RWPE1 (cell line): ENCODE results near the gene CRELD2.

ENCODE experiments used
- CTCF ChIA-PET: fragments of 350-600 bp; sonication (Branson Sonifier 250); formaldehyde crosslinking; extraction: SDS; loops from one replicate; lab custom pipeline; 2021; lab: Yijun Ruan, JAX
- POLR2A ChIA-PET: fragments of 400-600 bp; formaldehyde crosslinking; extraction: SDS; loops from one replicate; lab custom pipeline; 2020; ENCODE audit warnings: antibody characterized with exemption; ENCODE audit not compliant: low non-redundant PET; lab: Yijun Ruan, JAX
- DNase-seq: peaks from one replicate; pipeline ENCODE4 v3.0.0; 2012; ENCODE audit warnings: low spot score
- H3K27ac ChIP-seq: fragments of 450-650 bp; 2 replicates; pipeline ENCODE4 v1.5.1; 2017
- TF ChIP-seq, protein P1 (sequence below): fragments of 450-650 bp; conservative IDR thresholded peaks from 2 replicates; pipeline ENCODE4 v1.5.1; 2017; ENCODE audit warnings: low read depth, mild to moderate bottlenecking

Gene CRELD2

GRCh38 chr22:49968831-49969661, 50.6 kb downstream of the CRELD2 start:
- CTCF ChIA-PET, result interaction anchor here (0.6 to 0.8 kb wide), 2 partner anchors 38 to 40 kb away, joined by 3 read pairs; no protein-coding TSS in a partner anchor
- TF ChIP-seq, protein P1, sequence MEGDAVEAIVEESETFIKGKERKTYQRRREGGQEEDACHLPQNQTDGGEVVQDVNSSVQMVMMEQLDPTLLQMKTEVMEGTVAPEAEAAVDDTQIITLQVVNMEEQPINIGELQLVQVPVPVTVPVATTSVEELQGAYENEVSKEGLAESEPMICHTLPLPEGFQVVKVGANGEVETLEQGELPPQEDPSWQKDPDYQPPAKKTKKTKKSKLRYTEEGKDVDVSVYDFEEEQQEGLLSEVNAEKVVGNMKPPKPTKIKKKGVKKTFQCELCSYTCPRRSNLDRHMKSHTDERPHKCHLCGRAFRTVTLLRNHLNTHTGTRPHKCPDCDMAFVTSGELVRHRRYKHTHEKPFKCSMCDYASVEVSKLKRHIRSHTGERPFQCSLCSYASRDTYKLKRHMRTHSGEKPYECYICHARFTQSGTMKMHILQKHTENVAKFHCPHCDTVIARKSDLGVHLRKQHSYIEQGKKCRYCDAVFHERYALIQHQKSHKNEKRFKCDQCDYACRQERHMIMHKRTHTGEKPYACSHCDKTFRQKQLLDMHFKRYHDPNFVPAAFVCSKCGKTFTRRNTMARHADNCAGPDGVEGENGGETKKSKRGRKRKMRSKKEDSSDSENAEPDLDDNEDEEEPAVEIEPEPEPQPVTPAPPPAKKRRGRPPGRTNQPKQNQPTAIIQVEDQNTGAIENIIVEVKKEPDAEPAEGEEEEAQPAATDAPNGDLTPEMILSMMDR, result no peak
- H3K27ac ChIP-seq, result peak overlapping the region; percentile 92
- POLR2A ChIA-PET, result no interaction called here
- no peak for DNase-seq

DNA sequence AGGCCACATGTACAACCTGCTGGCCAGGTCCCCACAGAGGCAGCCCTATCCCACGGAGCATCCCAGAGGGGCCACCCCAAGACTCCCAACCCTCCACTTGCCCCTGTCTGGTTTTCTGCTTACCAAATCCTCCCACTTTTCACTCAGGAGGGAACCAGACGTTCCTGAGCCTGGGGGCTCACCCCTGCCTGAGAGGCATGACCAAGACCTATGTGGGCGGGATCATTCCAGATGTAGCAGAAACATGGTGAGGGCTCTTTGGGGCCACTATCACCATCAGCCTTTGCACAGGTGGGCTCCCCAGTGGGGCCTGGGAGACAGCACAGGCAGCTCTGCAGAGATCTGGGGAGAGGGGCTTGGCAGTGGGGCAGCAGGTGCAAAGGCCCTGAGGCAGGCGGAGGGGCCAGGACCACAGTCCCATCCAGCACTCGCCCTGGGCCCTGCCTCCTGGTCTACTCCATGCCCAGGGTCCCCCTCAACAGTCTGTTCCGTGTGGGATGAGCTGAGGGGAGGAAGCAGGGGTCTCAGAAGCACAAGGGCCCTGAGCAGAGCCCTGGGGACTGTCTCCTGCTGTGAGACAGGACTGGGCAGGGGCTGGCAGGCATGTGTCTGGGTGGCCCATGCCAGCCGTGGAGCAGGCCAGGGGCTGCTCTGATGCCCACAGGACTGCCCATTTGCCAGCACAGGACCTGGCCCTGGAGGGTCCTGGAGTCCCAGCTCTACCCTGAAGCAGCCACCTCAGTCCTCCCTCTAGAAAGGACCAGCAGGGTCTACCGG, 51.5 kb downstream of the CRELD2 start:
- TF ChIP-seq, protein P1, result no peak
- peak overlapping the region; percentile 92 for H3K27ac ChIP-seq
- ChIA-PET POLR2A (no interaction called here), CTCF (no interaction called here)
- DNase-seq, result no peak

- POLR2A ChIA-PET, result no interaction called here
- peak overlapping the region; percentile 92 for H3K27ac ChIP-seq
- TF ChIP-seq, protein P1, result no peak
- peak; percentile 78 for DNase-seq
- CTCF ChIA-PET, result interaction anchor here (0.5 kb wide), 1 partner anchor 88 kb away, joined by 3 read pairs; no protein-coding TSS in a partner anchor
These were observed 52.2 kb downstream of the CRELD2 start for GRCh38 chr22:49970528-49971231.

GRCh38 chr22:49971232-49972162, 53.1 kb downstream of the CRELD2 start:
- DNase-seq, result no peak
- ChIA-PET CTCF (interaction anchor here (0.5 kb wide), 1 partner anchor 87 kb away, joined by 3 read pairs; no protein-coding TSS in a partner anchor), POLR2A (no interaction called here)
- peak overlapping the region; percentile 92 for H3K27ac ChIP-seq
- TF ChIP-seq, protein P1, result no peak

DNA sequence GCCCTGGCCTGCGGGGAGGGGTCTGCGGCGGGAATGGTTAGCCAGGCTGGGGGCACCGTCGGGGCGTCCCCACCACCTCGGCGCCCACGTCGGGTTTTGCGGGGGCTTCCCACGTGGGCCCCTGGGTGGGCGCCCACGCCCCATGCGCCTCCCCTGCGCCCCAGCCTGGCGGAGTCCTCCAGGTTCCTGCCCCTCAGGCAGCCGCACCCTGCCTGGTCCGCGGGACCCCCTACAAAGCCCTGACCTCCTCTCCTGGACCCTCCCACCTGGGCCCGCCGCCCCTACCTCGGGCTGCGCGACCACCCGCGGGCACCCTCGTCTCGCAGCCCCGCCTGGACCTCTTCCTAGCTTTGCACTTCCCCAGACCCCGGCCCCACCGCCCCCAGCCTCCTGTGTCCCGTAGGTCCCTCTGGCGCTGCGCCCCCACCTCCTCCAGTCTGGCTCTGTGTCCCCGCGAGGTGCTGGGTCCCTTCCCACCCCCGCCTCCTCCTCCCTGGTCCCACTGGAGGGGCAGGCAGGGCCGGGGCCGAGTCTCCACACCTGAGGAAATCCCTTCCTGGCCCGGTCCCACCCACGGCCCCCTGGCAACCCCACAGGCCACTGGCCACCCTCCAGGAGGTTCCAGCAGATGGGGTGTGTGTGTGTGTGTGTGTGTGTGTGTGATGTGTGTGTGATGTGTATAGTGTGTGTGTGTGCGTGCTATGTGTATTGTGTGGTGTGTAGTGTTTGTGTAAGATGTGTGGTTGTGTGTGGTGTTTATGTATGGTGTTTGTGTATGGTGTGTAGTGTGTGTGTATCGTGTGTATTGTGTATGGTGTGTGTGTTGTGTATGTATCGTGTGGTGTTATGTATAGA, 54.0 kb downstream of the CRELD2 start:
- H3K27ac ChIP-seq, result no peak overlapping the region; the same call in 1 of the 2 replicates
- TF ChIP-seq, protein P1, result no peak
- no peak for DNase-seq
- CTCF ChIA-PET, result no interaction called here
- POLR2A ChIA-PET, result no interaction called here
